GM19455 (cell line): Measurements from ENCODE around the gene LRRC32.
"Not testable (repeated sequence)": the region's sequence is repeated elsewhere in the genome, so short reads cannot be mapped to it uniquely, and the experiment has no call there.

Experiments used
- ATAC-seq: cut with Tn5 transposase; IDR thresholded peaks from one replicate; pipeline ENCODE4 v1.9.1; 2021; ENCODE audit not compliant: unreplicated experiment

The LRRC32 gene

GRCh38 chr11:76630600-76631281 is 39.8 kb downstream of the LRRC32 start:
- ATAC-seq: no peak

DNA sequence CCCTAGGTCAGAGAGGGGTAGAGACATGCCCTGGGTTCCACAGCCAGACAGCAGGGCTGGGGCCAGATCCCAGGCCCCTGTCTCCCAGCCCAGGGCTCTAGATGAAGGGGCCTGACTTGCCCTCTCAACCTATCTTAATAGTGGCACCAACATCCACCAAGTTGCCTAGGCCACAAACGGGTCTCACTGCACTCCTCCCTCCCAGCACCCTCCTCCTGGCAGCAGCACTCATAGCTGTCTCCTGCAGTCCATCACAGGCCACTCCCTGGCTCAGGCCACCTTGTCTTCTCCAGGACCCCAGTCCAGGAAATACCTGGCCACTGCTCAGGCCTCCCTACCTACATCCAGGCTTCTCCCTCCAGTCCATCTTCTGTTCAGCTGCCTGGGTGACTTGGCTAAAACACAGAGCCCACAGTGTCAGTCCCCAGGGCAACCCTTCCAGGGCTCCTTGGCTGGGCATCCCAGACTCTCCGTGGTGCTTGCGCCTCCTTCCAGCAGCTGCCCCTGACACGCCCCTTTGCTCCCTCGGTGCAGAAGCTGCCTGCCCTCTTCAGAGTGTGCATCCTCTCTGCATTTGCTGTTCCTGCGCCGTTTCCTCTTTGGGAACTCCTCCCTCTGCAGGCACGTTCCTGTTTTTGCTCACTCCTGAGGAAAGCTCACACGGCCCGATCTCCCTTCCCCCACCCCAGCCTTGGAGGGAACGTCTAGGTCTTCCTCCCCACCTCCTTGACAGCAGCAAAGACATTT is 40.5 kb downstream of the LRRC32 start:
- ATAC-seq: no peak

- ATAC-seq: no peak
These were observed 41.3 kb downstream of the LRRC32 start for GRCh38 chr11:76629116-76629852.

DNA sequence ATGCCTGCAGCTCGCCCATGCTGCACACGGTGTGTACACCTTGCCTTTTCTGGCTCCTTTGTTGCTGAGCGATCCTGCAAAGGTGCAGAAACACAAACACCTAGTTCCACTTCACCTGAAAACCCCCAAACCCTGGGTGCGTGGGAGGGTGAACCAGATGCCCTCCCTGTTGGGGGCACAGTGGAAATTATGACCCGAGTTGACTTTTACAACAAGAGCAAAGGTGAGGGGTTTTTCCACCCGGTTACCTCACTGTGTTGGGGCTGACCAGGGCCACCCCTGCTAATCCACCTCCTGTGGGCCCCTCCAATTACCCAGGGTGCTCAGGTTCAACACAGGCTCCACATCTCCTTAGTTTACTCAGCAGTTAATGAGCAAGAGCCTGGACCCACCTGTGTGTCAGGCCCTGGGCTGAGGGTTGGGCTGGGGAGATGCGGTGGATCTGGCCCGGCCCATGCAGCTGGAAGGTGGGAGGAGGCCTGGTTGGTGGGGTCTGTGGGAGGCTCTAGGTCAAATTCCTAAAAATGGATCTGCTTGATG is 42.1 kb downstream of the LRRC32 start:
- ATAC-seq: no peak

- no peak for ATAC-seq
These were observed 42.9 kb downstream of the LRRC32 start for GRCh38 chr11:76627606-76628005.

DNA sequence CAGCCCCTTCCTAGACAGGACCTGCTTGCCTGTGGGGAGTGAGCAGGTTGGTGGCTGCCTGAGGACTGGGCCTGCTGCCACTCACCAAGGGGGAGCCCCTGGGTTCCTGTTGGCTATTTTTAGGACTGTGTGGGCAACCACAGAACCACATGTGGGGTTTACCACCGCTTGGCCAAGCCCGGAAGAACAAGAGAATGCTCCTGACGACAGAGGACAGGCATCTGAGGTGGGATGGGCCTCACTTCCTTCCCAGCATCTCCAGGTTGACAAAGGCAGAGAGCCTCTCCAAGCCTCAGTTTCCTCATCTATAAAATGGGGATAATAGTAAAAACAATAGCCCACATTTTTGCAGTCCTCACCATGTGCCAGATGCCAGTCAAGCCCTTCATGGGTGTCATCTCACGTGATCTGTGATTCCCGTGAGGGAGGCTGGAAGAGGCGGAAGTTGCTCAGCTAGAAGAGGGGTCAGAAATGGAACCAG is 43.6 kb downstream of the LRRC32 start:
- peak; percentile 61 for ATAC-seq

- no peak for ATAC-seq
These were observed 44.3 kb downstream of the LRRC32 start for GRCh38 chr11:76626266-76626665.

GRCh38 chr11:76625472-76626186 is 44.9 kb downstream of the LRRC32 start:
- ATAC-seq: no peak

DNA sequence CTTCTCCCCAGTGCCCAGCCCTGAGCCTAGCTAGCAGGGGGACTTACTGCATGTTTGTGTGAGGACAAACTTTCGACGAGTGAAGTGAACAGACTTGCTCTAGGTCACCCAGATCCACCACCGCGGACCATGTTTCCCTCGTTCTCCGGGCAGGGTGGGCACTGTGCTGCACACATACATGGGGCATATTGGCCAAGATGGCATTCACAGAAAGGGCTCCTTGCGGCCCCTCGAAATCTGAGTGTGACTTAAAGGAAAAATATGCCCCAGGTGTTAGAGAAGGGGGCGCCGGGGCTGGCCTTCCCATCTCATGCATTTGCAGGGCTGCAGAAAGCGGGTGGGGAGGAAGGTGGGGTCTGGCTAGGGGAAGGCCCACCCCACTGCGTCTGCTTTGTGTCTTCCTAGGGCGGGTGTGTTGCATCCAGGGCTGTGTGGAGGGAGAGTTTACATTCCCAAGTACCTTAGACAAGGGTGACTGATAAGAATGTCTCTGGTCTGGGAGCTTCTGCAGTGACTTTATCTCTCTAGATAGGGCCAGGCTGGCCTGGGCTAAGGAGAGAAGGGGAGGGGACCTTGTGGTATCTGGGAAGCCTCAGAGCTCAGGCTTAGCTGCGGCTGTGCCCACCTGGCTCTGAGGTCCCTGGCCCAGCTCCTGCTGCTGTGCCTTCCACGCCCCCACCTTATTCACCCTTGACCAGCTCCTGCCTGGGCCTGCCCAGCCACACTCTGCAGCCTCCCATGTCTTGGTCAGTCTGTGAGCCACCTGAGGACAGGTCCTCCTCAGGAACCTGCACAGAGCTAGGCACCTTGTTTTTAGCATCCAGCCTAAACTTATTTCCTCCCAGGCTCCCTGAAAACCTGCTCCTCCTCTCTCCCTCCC is 45.8 kb downstream of the LRRC32 start:
- no peak for ATAC-seq

DNA sequence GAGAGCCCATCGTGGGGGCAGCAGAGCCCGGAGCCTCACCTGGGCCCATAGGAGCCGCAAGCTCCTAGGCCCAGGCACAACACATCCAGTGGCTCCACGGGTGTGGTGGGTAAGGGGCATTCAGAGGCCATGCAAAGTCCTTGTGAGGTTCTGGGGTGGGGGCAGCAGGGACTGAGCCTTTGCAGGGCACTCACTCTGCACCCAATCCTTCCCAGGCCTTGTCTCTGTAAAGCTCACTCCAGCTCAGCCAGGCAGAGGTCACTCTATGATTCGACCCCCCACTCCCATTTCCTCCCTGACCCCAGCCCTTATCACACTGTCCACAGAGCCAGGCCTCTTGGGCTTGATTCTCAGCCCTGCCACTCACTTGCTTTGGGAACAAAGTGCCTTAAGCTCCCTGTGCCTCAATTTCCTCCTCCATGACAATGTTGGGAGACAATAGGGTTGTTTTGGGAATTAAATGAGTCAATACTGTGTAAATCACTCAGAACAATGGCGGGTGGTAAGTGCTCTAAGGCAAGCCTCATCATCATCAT is 46.6 kb downstream of the LRRC32 start:
- no peak for ATAC-seq

GRCh38 chr11:76623171-76623883 is 47.2 kb downstream of the LRRC32 start:
- no peak for ATAC-seq

DNA sequence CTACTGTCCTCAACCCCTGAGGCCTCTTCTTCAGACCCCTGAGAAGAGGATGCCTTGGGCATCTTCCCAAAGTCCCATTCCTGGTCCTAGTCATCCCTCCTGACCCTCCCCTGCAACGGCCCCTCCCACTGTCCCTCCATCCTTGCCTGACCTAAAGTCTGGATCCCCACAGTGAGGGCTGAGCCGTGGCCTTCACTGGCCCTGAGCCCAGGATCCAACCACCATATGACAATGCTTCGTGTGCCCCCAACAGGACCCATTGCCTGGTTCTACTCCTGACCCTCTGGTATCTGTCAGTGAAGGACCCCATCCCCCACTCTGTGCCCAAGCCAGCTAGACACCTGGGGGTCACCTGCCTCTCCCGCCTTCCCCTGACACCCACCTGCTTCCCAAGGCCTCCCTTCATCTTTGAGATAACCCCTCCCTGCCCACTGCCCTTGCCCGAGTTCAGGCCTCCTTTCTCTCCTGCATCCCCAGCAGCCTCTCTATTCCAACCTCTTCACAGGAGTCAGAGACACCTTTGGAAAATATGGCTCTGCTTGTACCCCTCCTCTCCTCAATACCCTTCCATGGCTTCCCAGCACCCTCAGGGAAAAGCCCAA is 48.0 kb downstream of the LRRC32 start:
- no peak for ATAC-seq

- ATAC-seq: no peak
These were observed 48.7 kb downstream of the LRRC32 start for GRCh38 chr11:76621868-76622267.

DNA sequence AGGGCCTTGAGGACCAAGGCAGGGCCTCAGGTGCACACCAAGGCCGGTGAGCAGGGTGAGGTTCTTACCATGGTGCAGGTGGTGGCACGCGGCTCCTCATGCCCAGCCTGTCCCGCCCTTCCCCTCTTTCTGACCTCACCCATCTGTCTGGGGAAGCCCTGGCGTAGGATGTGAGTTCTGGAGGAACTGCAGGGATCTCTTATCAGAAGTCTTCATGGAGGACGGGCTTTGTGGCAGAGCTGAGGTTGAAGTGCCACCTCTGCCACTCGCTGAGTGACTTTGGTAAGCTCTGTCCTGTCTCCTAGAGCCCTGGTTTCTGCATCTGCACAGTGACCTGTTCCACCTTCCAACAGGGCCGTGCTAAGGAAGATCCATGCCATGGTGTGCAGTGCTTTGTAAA is 49.1 kb downstream of the LRRC32 start:
- no peak for ATAC-seq

GRCh38 chr11:76620489-76620888 is 50.1 kb downstream of the LRRC32 start:
- no peak for ATAC-seq

- ATAC-seq: not testable (repeated sequence)
These were observed 50.7 kb downstream of the LRRC32 start for GRCh38 chr11:76619801-76620200.

DNA sequence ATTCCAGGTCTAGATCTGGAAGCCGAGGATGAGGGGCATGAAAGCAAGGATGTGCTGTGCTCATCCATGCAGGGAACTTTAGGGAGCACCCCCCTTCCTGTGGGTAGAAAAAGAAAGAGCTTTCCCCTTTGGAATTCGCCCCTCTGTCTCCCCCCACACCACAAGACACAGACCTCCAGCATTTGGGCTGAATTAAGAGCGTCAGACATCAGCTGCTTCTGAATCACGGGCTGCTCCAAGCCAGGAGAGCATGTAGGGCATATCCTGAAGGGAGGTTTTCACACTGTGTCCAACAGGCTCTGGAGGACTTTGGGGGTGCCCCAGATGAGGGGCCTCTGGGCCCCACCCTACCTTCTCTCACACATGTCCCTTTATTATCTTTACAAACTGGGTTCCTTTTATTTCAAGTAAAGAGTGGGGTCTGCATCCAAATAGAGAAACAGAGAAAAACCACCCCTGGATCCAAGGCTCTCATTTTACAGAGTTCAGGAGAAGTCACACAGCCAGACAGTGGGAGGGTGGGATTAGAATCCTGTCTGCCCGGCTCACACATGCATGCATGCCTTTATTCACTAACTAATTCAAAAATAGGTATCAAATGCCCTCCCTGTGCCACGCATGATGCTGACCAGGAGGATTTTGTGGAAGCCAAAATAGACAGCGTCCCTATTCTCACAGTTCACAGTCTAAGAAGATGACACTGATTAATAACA is 52.8 kb downstream of the LRRC32 start:
- no peak for ATAC-seq
